B cell (primary cell): ENCODE data around the gene AIG1.

Experiments used
- EZH2 ChIP-seq: IDR thresholded peaks from 2 replicates; pipeline ENCODE4 v1.6.1; 2012; ENCODE audit warnings: borderline replicate concordance, low read depth, mild to moderate bottlenecking, moderate library complexity, low read length; ENCODE audit not compliant: insufficient read depth, poor library complexity, severe bottlenecking
- TF ChIP-seq, protein P1 (sequence below): fragments of 200-600 bp; IDR thresholded peaks from one replicate; pipeline ENCODE4 v1.8.0; 2022; ENCODE audit warnings: antibody characterized with exemption, mild to moderate bottlenecking

DNA sequence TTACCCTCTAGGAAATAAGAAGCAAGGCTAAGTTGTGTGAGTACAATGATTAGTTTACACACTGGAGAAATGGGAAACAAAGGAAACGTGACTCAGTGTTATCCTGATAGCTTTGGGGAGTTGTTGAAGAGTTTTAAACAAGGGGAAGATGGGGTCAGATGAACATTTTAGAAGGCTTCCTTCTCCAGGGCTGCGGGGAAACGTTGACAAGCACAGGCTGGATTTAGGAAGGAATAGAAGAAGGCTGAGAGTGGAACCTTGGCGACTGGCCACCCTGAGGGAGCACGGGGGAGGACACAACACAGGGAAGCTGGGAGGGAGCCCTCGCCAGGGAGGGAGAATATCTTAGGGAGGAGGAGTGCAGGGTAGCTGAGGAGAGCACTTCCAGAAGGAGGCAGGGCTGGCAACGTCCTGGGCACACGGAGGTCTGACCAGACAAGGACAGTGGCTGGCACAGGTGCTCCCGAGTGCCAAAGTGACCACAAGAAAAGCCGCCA, 134.7 kb downstream of the AIG1 start:
- TF ChIP-seq, protein P1, sequence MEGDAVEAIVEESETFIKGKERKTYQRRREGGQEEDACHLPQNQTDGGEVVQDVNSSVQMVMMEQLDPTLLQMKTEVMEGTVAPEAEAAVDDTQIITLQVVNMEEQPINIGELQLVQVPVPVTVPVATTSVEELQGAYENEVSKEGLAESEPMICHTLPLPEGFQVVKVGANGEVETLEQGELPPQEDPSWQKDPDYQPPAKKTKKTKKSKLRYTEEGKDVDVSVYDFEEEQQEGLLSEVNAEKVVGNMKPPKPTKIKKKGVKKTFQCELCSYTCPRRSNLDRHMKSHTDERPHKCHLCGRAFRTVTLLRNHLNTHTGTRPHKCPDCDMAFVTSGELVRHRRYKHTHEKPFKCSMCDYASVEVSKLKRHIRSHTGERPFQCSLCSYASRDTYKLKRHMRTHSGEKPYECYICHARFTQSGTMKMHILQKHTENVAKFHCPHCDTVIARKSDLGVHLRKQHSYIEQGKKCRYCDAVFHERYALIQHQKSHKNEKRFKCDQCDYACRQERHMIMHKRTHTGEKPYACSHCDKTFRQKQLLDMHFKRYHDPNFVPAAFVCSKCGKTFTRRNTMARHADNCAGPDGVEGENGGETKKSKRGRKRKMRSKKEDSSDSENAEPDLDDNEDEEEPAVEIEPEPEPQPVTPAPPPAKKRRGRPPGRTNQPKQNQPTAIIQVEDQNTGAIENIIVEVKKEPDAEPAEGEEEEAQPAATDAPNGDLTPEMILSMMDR, result no peak
- no peak for TF ChIP-seq EZH2
